HG03571 (cell line): Measurements from ENCODE around the gene MEIOB.

Experiments
- ATAC-seq: cut with Tn5 transposase; IDR thresholded peaks from one replicate; pipeline ENCODE4 v1.9.1; 2021; ENCODE audit not compliant: unreplicated experiment

The MEIOB gene

DNA sequence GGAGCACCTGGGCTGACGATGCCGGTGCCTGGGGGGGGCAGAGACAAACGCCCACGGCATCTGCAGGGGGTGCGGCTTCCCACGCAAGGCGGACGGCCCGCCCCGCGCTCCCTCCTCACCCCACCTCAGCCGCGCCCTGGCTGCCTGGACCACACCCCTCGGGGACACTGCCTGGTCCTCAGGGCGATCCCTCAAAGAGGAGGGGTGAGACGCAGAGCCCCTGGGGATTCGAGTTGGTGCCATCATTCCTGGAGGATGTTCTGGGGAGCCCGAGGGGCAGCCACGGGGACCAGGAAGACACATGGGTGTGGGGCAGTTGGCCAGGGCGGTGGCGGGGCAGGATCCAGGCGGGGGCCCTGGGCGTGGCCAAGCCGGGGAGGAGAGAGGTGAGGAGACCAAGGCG is 82.3 kb downstream of the MEIOB start:
- no peak for ATAC-seq

- ATAC-seq = no peak
Measured at GRCh38 chr16:1788708-1789100, 83.3 kb downstream of the MEIOB start.

GRCh38 chr16:1788095-1788707 is 83.8 kb downstream of the MEIOB start:
- ATAC-seq = no peak

GRCh38 chr16:1787322-1788094 is 84.5 kb downstream of the MEIOB start:
- no peak for ATAC-seq

DNA sequence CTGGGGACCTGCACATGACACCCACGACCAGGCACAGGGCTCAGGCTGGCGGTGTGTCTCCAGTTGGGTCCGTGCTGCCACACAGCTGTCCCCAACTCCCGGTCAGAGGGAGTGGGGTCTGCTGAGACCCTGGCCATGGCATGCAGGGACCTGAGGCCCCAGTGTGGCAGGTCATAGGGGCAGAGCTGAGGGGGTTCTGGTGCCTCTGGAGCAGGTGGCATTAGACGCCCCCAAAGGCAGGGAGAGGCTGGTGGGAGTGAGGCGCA is 85.0 kb downstream of the MEIOB start:
- no peak for ATAC-seq

GRCh38 chr16:1786242-1787055 is 85.5 kb downstream of the MEIOB start:
- ATAC-seq = no peak

GRCh38 chr16:1785846-1786170 is 86.2 kb downstream of the MEIOB start:
- no peak for ATAC-seq

DNA sequence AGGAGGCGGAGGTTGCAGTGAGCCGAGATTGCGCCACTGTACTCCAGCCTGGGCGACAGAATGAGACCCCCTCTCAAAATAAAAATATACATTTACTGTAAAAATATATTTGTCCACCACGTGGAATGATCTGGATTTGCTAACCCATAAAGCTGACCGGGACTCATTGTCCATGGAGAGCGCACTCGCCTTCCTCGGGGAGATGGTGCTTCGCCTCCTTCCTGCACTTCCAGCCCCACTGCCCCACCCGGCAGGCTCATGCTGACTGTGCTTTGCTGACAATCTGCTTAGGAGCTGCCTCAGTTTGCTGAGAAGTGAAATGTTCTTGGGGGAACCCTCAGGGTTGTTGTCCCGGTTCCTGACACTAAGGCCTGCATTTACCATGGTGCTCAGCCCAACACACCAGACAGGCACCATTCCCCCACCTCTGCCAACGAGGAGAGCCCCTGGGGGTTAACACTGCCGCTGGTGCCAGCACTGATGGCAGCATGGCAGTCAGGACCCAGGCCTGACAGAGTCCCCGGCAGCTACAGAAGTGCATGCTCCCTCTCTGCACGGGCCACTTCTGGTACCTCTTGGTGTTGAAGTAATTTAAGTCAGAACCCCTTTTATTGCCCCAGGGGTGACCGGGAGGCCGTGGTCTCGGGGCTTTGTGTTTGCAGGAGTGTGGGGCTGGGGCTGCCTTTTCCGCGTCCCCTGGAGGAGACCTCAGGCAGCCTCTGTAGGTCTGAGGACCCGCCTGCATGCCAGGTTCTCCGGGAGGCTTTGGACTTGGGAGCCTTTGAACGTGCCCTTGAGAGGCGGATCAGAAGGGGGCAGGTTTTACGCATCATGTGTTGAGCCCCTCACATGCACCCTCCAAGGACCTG is 86.8 kb downstream of the MEIOB start:
- no peak for ATAC-seq
